Measurements from ENCODE around the gene GLRA1. TPM values are rescaled to one million over a fixed set of nuclear protein-coding genes. Genes with fewer than 3 reads are reported as not detected.

GLRA1 gene
- total RNA-seq, 1 donor: not detected

DNA sequence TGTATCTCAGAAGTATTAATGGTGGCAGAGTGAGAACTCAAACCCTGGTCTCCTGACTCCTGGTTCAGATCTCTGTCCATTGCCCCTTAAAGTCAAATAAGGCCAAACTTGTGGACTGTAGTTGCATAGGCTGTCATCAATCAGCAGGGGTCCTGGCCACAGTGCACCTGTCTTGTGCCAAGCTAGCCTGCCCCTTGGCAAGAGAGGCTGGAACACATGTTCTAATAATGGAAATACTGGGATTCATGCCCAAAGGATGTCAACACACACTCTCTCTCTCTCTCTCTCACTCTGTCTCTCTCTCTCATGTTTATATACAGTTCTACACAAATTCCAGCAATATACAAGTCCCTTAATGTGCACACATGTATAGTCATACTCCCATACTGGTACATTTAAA is 44.3 kb downstream of the GLRA1 start:
- DNase-seq (ENCODE audit: low read depth): no peak
- TF ChIP-seq, protein P1, sequence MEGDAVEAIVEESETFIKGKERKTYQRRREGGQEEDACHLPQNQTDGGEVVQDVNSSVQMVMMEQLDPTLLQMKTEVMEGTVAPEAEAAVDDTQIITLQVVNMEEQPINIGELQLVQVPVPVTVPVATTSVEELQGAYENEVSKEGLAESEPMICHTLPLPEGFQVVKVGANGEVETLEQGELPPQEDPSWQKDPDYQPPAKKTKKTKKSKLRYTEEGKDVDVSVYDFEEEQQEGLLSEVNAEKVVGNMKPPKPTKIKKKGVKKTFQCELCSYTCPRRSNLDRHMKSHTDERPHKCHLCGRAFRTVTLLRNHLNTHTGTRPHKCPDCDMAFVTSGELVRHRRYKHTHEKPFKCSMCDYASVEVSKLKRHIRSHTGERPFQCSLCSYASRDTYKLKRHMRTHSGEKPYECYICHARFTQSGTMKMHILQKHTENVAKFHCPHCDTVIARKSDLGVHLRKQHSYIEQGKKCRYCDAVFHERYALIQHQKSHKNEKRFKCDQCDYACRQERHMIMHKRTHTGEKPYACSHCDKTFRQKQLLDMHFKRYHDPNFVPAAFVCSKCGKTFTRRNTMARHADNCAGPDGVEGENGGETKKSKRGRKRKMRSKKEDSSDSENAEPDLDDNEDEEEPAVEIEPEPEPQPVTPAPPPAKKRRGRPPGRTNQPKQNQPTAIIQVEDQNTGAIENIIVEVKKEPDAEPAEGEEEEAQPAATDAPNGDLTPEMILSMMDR (IDR thresholded peaks at IDR 0.05; ENCODE audit: insufficient read depth, low read length): no peak
- no peak overlapping the region for H3K4me3 ChIP-seq (ENCODE audit: low read depth, low read length)

DNA sequence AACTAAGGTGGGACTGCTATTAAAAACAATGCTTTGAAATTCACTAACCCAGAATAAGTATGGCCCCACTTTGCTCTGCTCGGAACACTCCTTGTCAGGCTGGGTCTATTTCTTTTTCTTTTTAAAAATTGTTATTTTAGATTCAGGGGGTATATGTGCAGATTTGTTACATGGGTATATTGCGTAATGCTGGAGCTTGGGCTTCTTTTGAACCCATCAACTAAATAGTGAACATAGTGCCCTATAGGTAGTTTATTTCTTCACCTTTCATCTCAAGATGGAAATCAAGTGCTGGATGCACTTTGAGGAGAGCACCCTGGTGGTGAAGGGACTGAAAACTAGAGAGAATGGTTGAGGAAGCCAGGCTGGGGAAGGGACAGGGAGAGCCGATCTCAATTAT is 51.0 kb downstream of the GLRA1 start:
- TF ChIP-seq, protein P1 (IDR thresholded peaks at IDR 0.05; ENCODE audit: insufficient read depth, low read length): no peak
- no peak for DNase-seq (ENCODE audit: low read depth)
- no peak overlapping the region for H3K4me3 ChIP-seq (ENCODE audit: low read depth, low read length)

DNA sequence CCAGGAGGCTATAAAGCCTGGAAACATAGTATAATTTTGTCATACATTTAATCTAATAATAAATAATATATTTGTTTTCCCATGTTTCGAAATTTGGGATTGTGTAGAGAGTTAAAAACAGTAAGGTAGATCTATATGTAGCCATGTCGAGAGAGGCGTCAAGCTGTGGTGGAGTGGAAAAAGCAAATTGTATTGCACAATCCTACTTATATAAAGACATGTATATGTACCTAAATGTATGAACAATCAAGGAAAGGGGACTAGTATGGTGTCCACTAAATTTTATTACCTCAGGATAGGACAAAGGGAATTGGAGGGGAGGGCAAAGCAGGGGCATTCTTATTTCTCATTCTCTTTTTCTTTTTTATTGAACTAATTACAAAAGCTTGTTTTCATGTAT is 52.0 kb downstream of the GLRA1 start:
- TF ChIP-seq, protein P1 (IDR thresholded peaks at IDR 0.05; ENCODE audit: insufficient read depth, low read length): no peak
- H3K4me3 ChIP-seq (ENCODE audit: low read depth, low read length): no peak overlapping the region
- no peak for DNase-seq (ENCODE audit: low read depth)

DNA sequence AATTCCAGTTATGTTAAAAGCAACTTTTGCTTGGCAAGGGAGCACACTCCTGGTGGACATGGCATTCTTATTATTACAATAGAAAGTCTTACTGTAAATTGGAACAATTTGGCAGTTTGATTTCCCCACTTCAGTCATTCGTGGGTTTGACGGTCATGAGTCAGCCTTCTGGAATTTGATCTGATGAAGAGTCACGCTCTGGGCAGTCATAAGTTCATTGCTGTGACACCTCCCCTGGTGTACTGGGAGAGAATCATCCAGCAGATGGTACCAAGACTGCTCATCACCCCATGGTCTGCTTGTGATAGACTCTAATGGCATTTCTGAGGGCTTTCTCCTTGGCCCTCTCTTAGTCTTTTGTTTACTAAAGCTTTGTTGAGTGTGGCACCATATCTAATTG is 53.8 kb downstream of the GLRA1 start:
- TF ChIP-seq, protein P1 (IDR thresholded peaks at IDR 0.05; ENCODE audit: insufficient read depth, low read length): no peak
- DNase-seq (ENCODE audit: low read depth): no peak
- no peak overlapping the region for H3K4me3 ChIP-seq (ENCODE audit: low read depth, low read length)

DNA sequence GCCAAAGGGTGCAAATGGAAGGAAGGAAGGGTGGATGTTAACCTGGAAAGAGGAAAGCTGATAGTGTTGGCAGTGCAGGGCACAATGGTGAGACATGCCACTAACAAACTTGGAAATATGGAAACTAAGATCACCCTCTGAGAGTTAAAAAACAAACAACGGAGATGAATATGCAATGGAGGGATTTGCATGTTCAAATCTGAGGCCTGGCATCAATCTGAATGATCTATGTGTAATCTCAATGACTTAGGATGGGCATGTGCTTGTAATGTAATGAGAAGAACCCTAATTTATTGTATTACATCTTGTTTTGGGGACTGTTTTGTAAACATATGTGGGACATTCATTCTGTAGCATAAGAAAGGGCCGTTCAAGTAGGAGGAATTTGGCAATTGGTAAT is 54.4 kb downstream of the GLRA1 start:
- TF ChIP-seq, protein P1 (IDR thresholded peaks at IDR 0.05; ENCODE audit: insufficient read depth, low read length): no peak
- DNase-seq (ENCODE audit: low read depth): no peak

DNA sequence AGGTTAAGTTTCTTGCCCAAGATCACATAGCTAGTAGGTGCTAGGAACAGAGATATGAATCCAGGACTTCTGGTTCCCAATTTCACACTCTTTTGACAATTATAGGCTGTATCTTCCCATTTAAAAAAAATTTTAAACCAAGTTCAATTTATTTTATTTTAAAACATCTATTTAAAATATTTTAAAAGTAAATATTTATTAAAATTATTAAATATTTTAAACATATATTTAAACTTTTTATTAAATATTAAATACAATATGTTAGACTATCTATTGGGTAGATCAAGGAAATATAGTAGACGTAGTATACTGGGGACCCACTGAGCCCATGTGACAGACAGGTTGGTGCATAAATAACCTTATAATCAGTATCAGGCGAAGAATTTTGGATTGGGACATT is 54.8 kb downstream of the GLRA1 start:
- TF ChIP-seq, protein P1 (IDR thresholded peaks at IDR 0.05; ENCODE audit: insufficient read depth, low read length): no peak
- H3K4me3 ChIP-seq (ENCODE audit: low read depth, low read length): no peak overlapping the region
- DNase-seq (ENCODE audit: low read depth): no peak

More for the DNA sequence above, 54.4 kb downstream of the GLRA1 start:
- H3K4me3 ChIP-seq (ENCODE audit: low read depth, low read length): no peak overlapping the region

DNA sequence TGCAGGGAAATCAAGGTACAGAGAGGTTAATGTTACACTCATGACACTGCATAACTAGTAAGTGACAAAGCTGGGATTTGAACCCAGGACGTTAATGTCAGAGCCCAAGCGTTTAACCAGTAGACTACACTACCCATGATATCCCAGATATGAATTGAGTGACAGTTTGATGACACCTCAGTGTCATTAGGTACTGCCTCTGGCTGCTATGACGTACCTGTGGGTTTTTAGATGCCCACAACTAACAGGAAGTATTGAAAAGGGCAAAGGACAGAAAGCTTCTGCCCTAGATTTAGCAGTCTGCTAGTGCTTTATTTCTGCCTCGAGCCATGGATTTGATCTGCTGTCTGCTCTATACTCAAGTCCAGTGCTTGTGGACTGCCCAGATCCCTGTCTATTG is 56.2 kb downstream of the GLRA1 start:
- no peak for DNase-seq (ENCODE audit: low read depth)
- TF ChIP-seq, protein P1 (IDR thresholded peaks at IDR 0.05; ENCODE audit: insufficient read depth, low read length): no peak
- no peak overlapping the region for H3K4me3 ChIP-seq (ENCODE audit: low read depth, low read length)

Measured in fibroblast of the aortic adventitia (primary cell).